Vagina (tissue), 2 donors: ENCODE data around the gene ASPRV1. TPM values are rescaled to one million over a fixed set of nuclear protein-coding genes. Genes with fewer than 3 reads are reported as not detected.
A peak's percentile ranks its signal among the peaks of the same experiment; 100 is the strongest.

Experiments
- DNase-seq, 2 donors: peaks; one replicate each; pipeline ENCODE4 v3.0.0-alpha.2; 2017; ENCODE audit errors: extremely low spot score in 2 of 2
- H3K27ac ChIP-seq: fragments of 200-600 bp; sonication (generic); one replicate; pipeline ENCODE4 v1.5.1; 2019
- H3K27me3 ChIP-seq: fragments of 200-600 bp; sonication (generic); one replicate; pipeline ENCODE4 v1.5.1; 2019
- H3K36me3 ChIP-seq, 2 donors: fragments of 200-600 bp; sonication (generic); one replicate each; pipeline ENCODE4 v1.5.1; 2017 to 2019
- H3K4me1 ChIP-seq: fragments of 200-600 bp; sonication (generic); one replicate; pipeline ENCODE4 v1.5.1; 2019
- H3K4me3 ChIP-seq, 2 donors: fragments of 200-600 bp; sonication (generic); 1 replicate in 1 of 2; 2 replicates in 1 of 2; pipeline ENCODE4 v1.5.1; 2016 to 2019
- H3K9me3 ChIP-seq: fragments of 200-600 bp; sonication (generic); one replicate; pipeline ENCODE4 v1.5.1; 2019
- CTCF ChIP-seq, 3 experiments: fragments of 450-650 bp in 2 of 3; fragments of 200-600 bp in 1 of 3; sonication (generic) in 1 of 3; IDR thresholded peaks; one replicate each; pipeline ENCODE4 v1.5.1; 2017 to 2019; ENCODE audit warnings: antibody characterized with exemption in 3 of 3, mild to moderate bottlenecking in 2 of 3, moderate library complexity in 2 of 3
- POLR2A ChIP-seq, 2 donors: fragments of 450-650 bp; IDR thresholded peaks; one replicate each; pipeline ENCODE4 v1.6.1; 2017; ENCODE audit warnings: antibody characterized with exemption in 2 of 2, mild to moderate bottlenecking in 2 of 2, moderate library complexity in 2 of 2
- POLR2AphosphoS5 ChIP-seq, 2 donors: sonication (generic); formaldehyde crosslinking; IDR thresholded peaks; one replicate each; pipeline ENCODE4 v1.9.0; 2017; ENCODE audit warnings: antibody characterized with exemption in 2 of 2, mild to moderate bottlenecking in 2 of 2, low read depth in 1 of 2; ENCODE audit not compliant: insufficient read depth in 1 of 2
- intact Hi-C: fragments of 100-400 bp; cut with DNase I; formaldehyde crosslinking; loops from one replicate; pipeline ENCODE4 v1.15.1; 2023
- total RNA-seq: library from RNA; depleted of rRNA; stranded (reverse); fragments of >200 nt; gene quantifications from one replicate; pipeline ENCODE4 v1.2.3, GENCODE V29; 2016

Gene ASPRV1
- total RNA-seq, 1 donor from 2014 or later: 0.49 TPM

- Histone ChIP-seq H3K4me1 (no peaks in the 10 kb centered on the region), H3K4me3 (no peak overlapping the region), H3K27me3 (no peaks in the 10 kb centered on the region), H3K27ac (no peak overlapping the region), H3K9me3 (no peaks in the 10 kb centered on the region), H3K36me3 (peaks cover 0 to 12% of the 10 kb centered on the region in 2 donors)
- TF ChIP-seq POLR2AphosphoS5 (IDR thresholded peaks at IDR 0.05; ENCODE audit: insufficient read depth in 1 of 2, low read depth in 1 of 2) (no peak), POLR2A (IDR thresholded peaks at IDR 0.05) (no peak), CTCF (IDR thresholded peaks at IDR 0.05) (no peak)
- intact Hi-C loops: no loop called here
- peak; percentile 12 to 65 for DNase-seq
Observed at GRCh38 chr2:69945941-69946340, 15.5 kb downstream of the ASPRV1 start.

GRCh38 chr2:69945441-69945840 lies 16.0 kb downstream of the ASPRV1 start:
- H3K4me1 ChIP-seq: no peaks in the 10 kb centered on the region
- TF ChIP-seq POLR2AphosphoS5 (IDR thresholded peaks at IDR 0.05; ENCODE audit: insufficient read depth in 1 of 2, low read depth in 1 of 2) (no peak), CTCF (IDR thresholded peaks at IDR 0.05) (no peak), POLR2A (IDR thresholded peaks at IDR 0.05) (no peak)
- H3K27me3 ChIP-seq: no peaks in the 10 kb centered on the region
- H3K9me3 ChIP-seq: no peaks in the 10 kb centered on the region
- DNase-seq: peak in 1 of 2 donors; percentile 90
- intact Hi-C loops: no loop called here
- no peak overlapping the region for H3K27ac ChIP-seq
- H3K36me3 ChIP-seq: peaks cover 0 to 17% of the 10 kb centered on the region in 2 donors
- H3K4me3 ChIP-seq: no peak overlapping the region

- Histone ChIP-seq H3K36me3 (peaks cover 0 to 20% of the 10 kb centered on the region in 2 donors), H3K9me3 (no peaks in the 10 kb centered on the region), H3K4me3 (no peak overlapping the region), H3K27me3 (no peaks in the 10 kb centered on the region), H3K4me1 (no peaks in the 10 kb centered on the region), H3K27ac (no peak overlapping the region)
- TF ChIP-seq POLR2AphosphoS5 (IDR thresholded peaks at IDR 0.05; ENCODE audit: insufficient read depth in 1 of 2, low read depth in 1 of 2): no peak
- TF ChIP-seq CTCF (IDR thresholded peaks at IDR 0.05): no peak
- no peak for TF ChIP-seq POLR2A (IDR thresholded peaks at IDR 0.05)
- intact Hi-C loops: no loop called here
- peak in 1 of 2 donors; percentile 88 for DNase-seq
Observed at GRCh38 chr2:69944756-69945155, 16.7 kb downstream of the ASPRV1 start.

DNA sequence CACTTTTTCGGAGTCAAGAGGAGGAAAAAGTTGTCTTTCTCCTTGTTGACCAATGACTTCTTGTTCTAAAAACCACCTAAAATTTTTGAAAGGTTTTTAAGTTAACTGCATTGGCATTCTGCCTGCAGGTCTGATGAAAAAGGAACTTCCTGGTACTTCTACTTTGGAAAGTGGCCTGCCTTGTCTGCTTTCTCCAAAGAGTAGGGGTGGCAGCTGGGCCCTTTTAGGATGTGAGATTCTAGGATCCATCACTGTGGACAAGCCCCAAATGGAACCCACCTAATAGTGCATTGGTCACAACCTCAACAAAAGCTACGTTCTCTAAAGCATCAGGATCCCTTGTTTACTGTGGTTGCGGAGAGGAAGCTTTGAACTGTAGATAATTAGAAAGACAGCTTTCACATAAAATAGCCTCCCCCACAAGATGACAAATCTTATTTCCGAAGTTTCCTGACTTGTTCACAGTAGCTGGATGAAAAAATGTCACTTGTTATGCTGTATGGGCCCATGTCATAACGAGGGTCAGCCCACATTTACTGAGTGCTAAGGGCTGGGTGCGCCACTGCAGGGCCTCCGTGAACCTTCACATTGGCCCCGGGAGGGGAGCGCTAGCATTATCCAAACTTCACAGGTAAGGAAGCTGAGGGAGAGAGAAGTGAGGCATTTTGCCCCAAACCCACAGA lies 17.4 kb downstream of the ASPRV1 start:
- no peaks in the 10 kb centered on the region for H3K27me3 ChIP-seq
- peak in 1 of 2 donors; percentile 74 for DNase-seq
- H3K36me3 ChIP-seq: peaks cover 0 to 27% of the 10 kb centered on the region in 2 donors
- H3K4me1 ChIP-seq: no peaks in the 10 kb centered on the region
- intact Hi-C loops: no loop called here
- no peak overlapping the region for H3K4me3 ChIP-seq
- no peak overlapping the region for H3K27ac ChIP-seq
- TF ChIP-seq POLR2AphosphoS5 (IDR thresholded peaks at IDR 0.05; ENCODE audit: insufficient read depth in 1 of 2, low read depth in 1 of 2) (no peak), POLR2A (IDR thresholded peaks at IDR 0.05) (no peak), CTCF (IDR thresholded peaks at IDR 0.05) (no peak)
- H3K9me3 ChIP-seq: no peaks in the 10 kb centered on the region
